Epithelial cell of umbilical artery (primary cell): ENCODE results near the gene PSG7. TPM values are rescaled to one million over a fixed set of nuclear protein-coding genes. Genes with fewer than 3 reads are reported as not detected.

Experiments used
- total RNA-seq: library from RNA; depleted of rRNA; stranded (reverse); fragments of >200 nt; gene quantifications from 2 replicates; pipeline ENCODE4 v1.2.3, GENCODE V29; 2014

Gene PSG7
- total RNA-seq: not detected in 2 replicates

DNA sequence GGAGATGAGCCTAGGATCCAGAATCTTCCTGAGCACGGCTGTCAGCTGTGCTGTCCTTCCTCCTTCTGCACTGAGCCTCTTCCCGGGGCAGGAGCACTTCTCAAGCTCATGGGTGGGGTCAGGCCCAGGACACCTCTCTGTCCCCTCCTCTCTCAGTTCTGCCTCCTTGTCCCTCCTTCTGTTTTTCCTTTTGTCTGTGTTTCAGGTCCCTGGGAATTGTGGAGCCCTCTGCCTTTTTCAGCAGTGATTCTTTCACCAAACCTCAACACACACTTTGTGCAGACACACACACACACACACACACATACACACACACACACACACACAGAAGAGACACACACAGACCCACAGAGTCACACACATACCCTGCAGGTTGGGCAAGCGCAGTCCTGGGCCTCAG is at the start of gene PSG7:
Gene PSG7, minus strand, starts transcription at position 101 of the 400 bp plus-strand sequence. CDS start 131 bp downstream, outside the sequence.

DNA sequence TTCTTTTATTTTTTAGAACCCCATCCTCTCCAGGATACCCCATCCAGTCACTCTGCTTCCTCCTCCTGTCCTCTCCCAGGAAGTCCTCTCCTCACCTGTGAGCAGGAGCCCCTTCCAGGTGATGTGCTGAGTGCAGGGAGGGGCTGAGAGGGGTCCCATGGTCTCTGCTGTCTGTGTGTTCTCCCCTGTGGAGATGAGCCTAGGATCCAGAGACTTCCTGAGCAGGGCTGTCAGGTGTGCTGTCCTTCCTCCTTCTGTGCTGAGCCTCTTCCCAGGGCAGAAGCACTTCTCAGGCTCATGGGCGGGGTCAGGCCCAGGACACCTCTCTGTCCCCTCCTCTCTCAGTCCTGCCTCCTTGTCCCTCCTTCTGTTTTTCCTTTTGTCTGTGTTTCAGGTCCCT is 19.4 kb downstream of the PSG7 start, which contains the start of gene PSG6:
Gene PSG6, minus strand, starts transcription at position 261 of the 400 bp plus-strand sequence. Its CDS starts 102 bp downstream, at position 159.

DNA sequence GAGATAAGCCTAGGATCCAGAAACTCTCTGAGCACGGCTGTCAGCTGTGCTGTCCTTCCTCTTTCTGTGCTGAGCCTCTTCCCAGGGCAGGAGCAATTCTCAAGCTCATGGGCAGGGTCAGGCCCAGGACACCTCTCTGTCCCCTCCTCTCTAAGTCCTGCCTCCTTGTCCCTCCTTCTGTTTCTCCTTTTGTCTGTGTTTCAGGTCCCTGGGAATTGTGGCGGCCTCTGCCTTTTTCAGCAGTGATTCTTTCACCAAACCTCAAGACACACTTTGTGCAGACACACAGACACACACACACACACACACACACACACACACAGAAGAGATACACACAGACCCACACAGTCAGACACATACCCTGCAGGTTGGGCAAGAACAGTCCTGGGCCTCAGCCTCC is 57.4 kb downstream of the PSG7 start, which contains the start of gene PSG1:
Gene PSG1, minus strand, starts transcription at position 101 of the 400 bp plus-strand sequence. CDS start 132 bp downstream, outside the sequence.

Other genes starting within 250 kb of the PSG7 start
- not detected in 2 replicates for gene PSG3, start 196.7 kb downstream of the PSG7 start, total RNA-seq
- gene PSG8, start 171.5 kb downstream of the PSG7 start, total RNA-seq: not detected in 2 replicates
- not detected in 2 replicates for gene PSG1, start 57.5 kb downstream of the PSG7 start, total RNA-seq
- gene PSG6, start 19.3 kb downstream of the PSG7 start, total RNA-seq: not detected in 2 replicates
- not detected in 2 replicates for gene PSG11, start 89.3 kb upstream of the PSG7 start, total RNA-seq
- gene PSG2, start 145.5 kb upstream of the PSG7 start, total RNA-seq: not detected in 2 replicates
- not detected in 2 replicates for gene PSG5, start 249.3 kb upstream of the PSG7 start, total RNA-seq